ENCODE data around the gene OR10H4. TPM values are rescaled to one million over a fixed set of nuclear protein-coding genes. Genes with fewer than 3 reads are reported as not detected.
"Not testable (repeated sequence)": the region's sequence is repeated elsewhere in the genome, so short reads cannot be mapped to it uniquely, and the experiment has no call there.

The OR10H4 gene
- total and polyA plus RNA-seq, 8 donors = not detected

GRCh38 chr19:15971224-15971780 lies 22.5 kb downstream of the OR10H4 start:
- TF ChIP-seq CTCF (IDR thresholded peaks at IDR 0.05) = no peak
- Histone ChIP-seq H3K36me3 (no peaks in the 10 kb centered on the region), H3K9me3 (no peaks in the 10 kb centered on the region), H3K27me3 (no peaks in the 10 kb centered on the region), H3K4me1 (no peaks in the 10 kb centered on the region), H3K27ac (no peak overlapping the region), H3K4me3 (no peak overlapping the region)
- DNase-seq = no peak
- no peak for ATAC-seq
- intact Hi-C loops (cut with DNase I) = no loop called here

- DNase-seq; H3K27me3 ChIP-seq; intact Hi-C loops (cut with DNase I); ATAC-seq; H3K4me1 ChIP-seq; H3K4me3 ChIP-seq; H3K36me3 ChIP-seq; H3K9me3 ChIP-seq; H3K27ac ChIP-seq: not testable (repeated sequence)
Measured at GRCh38 chr19:15972043-15972442, 23.2 kb downstream of the OR10H4 start.

- intact Hi-C loops (cut with DNase I) = no loop called here
- Histone ChIP-seq H3K4me1 (no peaks in the 10 kb centered on the region), H3K4me3 (no peak overlapping the region), H3K27ac (no peak overlapping the region), H3K9me3 (no peaks in the 10 kb centered on the region), H3K27me3 (peaks cover 0 to 29% of the 10 kb centered on the region in 2 donors), H3K36me3 (no peaks in the 10 kb centered on the region)
- no peak for DNase-seq
- no peak for ATAC-seq
- TF ChIP-seq CTCF (IDR thresholded peaks at IDR 0.05) = no peak
Measured at GRCh38 chr19:15974856-15975255, 26.0 kb downstream of the OR10H4 start.

- ATAC-seq = no peak
- Histone ChIP-seq H3K4me1 (no peaks in the 10 kb centered on the region), H3K36me3 (no peaks in the 10 kb centered on the region), H3K9me3 (peaks cover 0 to 9% of the 10 kb centered on the region in 2 donors), H3K27me3 (peaks cover 0 to 46% of the 10 kb centered on the region in 2 donors), H3K4me3 (no peak overlapping the region), H3K27ac (no peak overlapping the region)
- intact Hi-C loops (cut with DNase I) = no loop called here
- no peak for DNase-seq
- TF ChIP-seq CTCF (IDR thresholded peaks at IDR 0.05) = no peak
Measured at GRCh38 chr19:15976836-15977689, 28.3 kb downstream of the OR10H4 start.

- H3K27me3 ChIP-seq = peaks cover 0 to 46% of the 10 kb centered on the region in 2 donors
- H3K9me3 ChIP-seq = peaks cover 0 to 16% of the 10 kb centered on the region in 2 donors
- no peak overlapping the region for H3K4me3 ChIP-seq
- TF ChIP-seq CTCF (IDR thresholded peaks at IDR 0.05) = no peak
- H3K27ac ChIP-seq = no peak overlapping the region
- intact Hi-C loops (cut with DNase I) = no loop called here
- ATAC-seq = no peak
- no peaks in the 10 kb centered on the region for H3K36me3 ChIP-seq
- H3K4me1 ChIP-seq = no peaks in the 10 kb centered on the region
- DNase-seq = no peak
Measured at GRCh38 chr19:15977690-15978089, 28.9 kb downstream of the OR10H4 start.

Data from left lung (tissue), 10 donors.